AG04450 (cell line): Measurements from ENCODE around the gene CCL26. TPM values are rescaled to one million over a fixed set of nuclear protein-coding genes. Genes with fewer than 3 reads are reported as not detected.
A peak's percentile ranks its signal among the peaks of the same experiment; 100 is the strongest.
"Not testable (repeated sequence)": the region's sequence is repeated elsewhere in the genome, so short reads cannot be mapped to it uniquely, and the experiment has no call there.

Experiments used
- CTCF ChIA-PET: fragments of 300-600, 350-600 bp; formaldehyde crosslinking; extraction: SDS; loops from one replicate; lab custom pipeline; 2022; ENCODE audit warnings: antibody characterized with exemption, inconsistent platforms; lab: Charles Lee
- POLR2A ChIA-PET: fragments of 350-600 bp; formaldehyde crosslinking; extraction: SDS; loops from one replicate; lab custom pipeline; 2021; ENCODE audit warnings: antibody characterized with exemption, inconsistent platforms; lab: Yijun Ruan, JAX
- DNase-seq: peaks from one replicate; pipeline ENCODE4 v3.0.0-alpha.2; 2011; ENCODE audit warnings: low read depth, low spot score
- H3K27ac ChIP-seq: one replicate; pipeline ENCODE4 v1.5.1; 2012; ENCODE audit warnings: low read depth, low read length, control low read depth
- H3K27me3 ChIP-seq: one replicate; pipeline ENCODE4 v1.6.0; 2012; ENCODE audit warnings: low read length; ENCODE audit not compliant: control insufficient read depth, insufficient read depth
- H3K4me3 ChIP-seq: 2 replicates; pipeline ENCODE4 v1.5.1; 2011; ENCODE audit warnings: mild to moderate bottlenecking, low read depth, low read length, control low read depth
- H3K9me3 ChIP-seq: 2 replicates; pipeline ENCODE4 v1.5.1; 2012; ENCODE audit warnings: low read length; ENCODE audit not compliant: control insufficient read depth, insufficient read depth
- polyA plus RNA-seq: library from polyadenylated mRNA; depleted of rRNA; stranded (reverse); fragments of >200 nt; gene quantifications from 2 replicates; pipeline ENCODE4 v1.2.3, GENCODE V29; 2011
- TF ChIP-seq, protein P1 (sequence below): IDR thresholded peaks from 2 replicates; pipeline ENCODE4 v1.5.1; 2011; ENCODE audit warnings: low read depth, low read length, control low read depth, inconsistent platforms

Gene CCL26
- polyA plus RNA-seq, 1 experiment: not detected

DNA sequence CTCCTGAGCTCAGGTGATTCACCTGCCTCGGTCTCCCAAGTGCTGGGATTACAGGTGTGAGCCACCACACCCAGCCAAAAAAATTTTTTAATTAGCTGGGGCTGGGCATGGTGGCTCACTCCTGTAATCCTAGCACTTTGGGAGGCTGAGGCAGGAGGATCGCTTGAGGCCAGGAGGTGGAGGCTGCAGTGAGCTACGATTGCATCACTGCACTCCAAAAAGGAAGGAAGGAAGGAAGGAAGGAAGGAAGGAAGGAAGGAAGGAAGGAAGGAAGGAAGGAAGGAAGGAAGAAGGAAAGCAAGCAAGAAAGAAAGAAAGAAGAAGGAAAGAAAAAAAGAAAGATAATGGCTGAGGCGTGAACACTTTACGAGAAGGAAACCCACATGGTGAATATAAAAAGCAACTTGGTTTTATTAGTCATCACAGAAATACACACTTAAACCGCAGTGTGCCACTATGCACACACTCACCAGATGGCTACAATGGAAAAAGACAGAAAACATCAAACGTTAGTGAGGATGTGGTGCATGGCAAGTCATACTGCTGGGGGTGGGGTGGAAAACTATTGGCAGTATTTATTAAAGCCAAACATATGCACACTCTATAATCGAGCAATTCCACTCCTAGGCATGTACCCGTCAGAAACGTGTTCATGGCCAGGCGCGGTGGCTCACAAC, 4.4 kb upstream of the CCL26 start:
- no peak overlapping the region for H3K27ac ChIP-seq
- CTCF ChIA-PET: interaction anchor here (0.7 to 0.8 kb wide), 4 partner anchors 109 to 266 kb away, joined by 3 to 6 read pairs (median 3); no protein-coding TSS in a partner anchor
- peak; percentile 57 for DNase-seq

DNA sequence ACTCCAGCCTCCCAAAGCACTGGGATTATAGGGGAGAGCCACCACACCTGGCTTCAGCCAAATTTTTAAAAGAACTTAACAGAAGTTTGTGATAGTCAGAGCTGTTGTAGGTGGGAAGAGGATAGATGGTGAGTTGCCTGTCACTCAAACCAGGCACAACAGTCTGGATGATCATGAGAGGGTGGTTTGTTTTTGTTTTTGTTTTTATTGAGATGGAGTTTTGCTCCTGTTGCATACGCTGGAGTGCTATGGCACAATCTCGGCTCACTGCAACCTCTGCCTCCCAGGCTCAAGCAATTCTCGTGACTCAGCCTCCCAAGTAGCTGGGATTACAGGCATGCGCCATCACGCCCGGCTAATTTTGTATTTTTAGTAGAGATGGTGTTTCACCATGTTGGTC, 1.9 kb upstream of the CCL26 start:
- POLR2A ChIA-PET: not testable (repeated sequence)

More for the DNA sequence above, 4.4 kb upstream of the CCL26 start:
- Histone ChIP-seq H3K27me3 (peaks cover 9% of the 10 kb centered on the region), H3K4me3 (no peak overlapping the region), H3K9me3 (no peaks in the 10 kb centered on the region)
- TF ChIP-seq, protein P1, sequence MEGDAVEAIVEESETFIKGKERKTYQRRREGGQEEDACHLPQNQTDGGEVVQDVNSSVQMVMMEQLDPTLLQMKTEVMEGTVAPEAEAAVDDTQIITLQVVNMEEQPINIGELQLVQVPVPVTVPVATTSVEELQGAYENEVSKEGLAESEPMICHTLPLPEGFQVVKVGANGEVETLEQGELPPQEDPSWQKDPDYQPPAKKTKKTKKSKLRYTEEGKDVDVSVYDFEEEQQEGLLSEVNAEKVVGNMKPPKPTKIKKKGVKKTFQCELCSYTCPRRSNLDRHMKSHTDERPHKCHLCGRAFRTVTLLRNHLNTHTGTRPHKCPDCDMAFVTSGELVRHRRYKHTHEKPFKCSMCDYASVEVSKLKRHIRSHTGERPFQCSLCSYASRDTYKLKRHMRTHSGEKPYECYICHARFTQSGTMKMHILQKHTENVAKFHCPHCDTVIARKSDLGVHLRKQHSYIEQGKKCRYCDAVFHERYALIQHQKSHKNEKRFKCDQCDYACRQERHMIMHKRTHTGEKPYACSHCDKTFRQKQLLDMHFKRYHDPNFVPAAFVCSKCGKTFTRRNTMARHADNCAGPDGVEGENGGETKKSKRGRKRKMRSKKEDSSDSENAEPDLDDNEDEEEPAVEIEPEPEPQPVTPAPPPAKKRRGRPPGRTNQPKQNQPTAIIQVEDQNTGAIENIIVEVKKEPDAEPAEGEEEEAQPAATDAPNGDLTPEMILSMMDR: peak; percentile 32; the same call in 1 of the 2 replicates
- POLR2A ChIA-PET: no interaction called here

DNA sequence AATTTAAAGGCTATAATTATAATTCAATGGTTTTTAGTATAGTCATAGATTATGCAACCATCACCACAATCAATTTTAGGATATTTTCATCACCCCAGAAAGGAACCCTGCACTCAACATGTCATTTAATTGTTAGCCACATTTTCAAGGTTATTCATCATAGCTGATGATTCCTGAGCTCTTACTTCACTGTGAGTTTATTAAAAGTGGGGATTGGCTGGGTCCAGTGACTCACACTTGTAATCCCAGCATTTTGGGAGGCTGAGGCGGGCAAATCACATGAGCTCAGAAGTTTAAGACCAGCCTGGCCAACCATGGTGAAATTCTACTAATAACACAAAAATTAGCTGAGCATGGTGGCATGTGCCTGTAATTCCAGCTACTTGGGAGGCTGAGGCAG, 787 bp downstream of the CCL26 start:
- ChIA-PET CTCF (interaction anchor here (1.4 to 2.2 kb wide), 2 partner anchors 9 to 249 kb away, joined by 6 to 15 read pairs; no protein-coding TSS in a partner anchor), POLR2A (no interaction called here)
- no peak overlapping the region for H3K27ac ChIP-seq
- no peak overlapping the region for H3K4me3 ChIP-seq
- H3K27me3 ChIP-seq: no peaks in the 10 kb centered on the region
- TF ChIP-seq, protein P1: no peak
- DNase-seq: no peak
- H3K9me3 ChIP-seq: no peaks in the 10 kb centered on the region

More for the DNA sequence above, 1.9 kb upstream of the CCL26 start:
- not testable (repeated sequence) for DNase-seq, H3K9me3 ChIP-seq, H3K27ac ChIP-seq, H3K27me3 ChIP-seq, H3K4me3 ChIP-seq
- CTCF ChIA-PET: interaction anchor here (1.2 to 1.6 kb wide), 2 partner anchors 246 to 249 kb away, joined by 3 to 6 read pairs; no protein-coding TSS in a partner anchor

DNA sequence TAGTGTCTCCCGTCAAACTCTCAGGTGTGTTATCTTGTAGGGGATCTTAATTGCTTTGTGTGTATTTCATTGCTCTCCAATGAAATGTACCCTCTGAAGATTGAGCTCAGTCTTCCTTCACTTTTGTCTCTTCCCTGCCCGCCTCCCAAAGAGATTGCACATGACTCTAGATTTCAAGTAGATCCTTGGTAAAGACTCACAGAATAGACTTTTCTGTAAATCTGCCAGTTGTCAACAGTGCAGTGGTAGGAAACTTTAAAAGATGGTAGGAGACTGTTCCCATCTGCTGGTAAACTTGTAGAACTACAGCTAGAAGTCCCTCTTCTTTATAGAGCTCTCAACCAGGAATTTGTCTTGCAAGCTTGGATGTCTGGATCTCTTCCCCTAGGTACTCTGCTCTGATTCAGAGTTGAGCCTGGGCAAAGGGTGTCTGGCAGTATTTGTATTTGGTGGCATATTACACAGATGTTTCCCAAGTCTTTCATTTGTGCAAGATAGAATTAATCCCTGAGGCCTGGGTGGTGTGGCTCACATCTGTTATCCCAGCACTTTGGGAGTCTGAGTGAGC, 9.6 kb downstream of the CCL26 start:
- TF ChIP-seq, protein P1: peak; percentile 83
- no peaks in the 10 kb centered on the region for H3K9me3 ChIP-seq
- ChIA-PET POLR2A (interaction anchor here (0.6 kb wide), 1 partner anchor 30 kb away, joined by 4 read pairs; no protein-coding TSS in a partner anchor), CTCF (interaction anchor here (0.5 to 2.7 kb wide), 26 partner anchors 9 to 704 kb away, joined by 3 to 19 read pairs (median 3); partner anchors contain the start of gene CCL26)
- no peak overlapping the region for H3K27ac ChIP-seq
- no peak overlapping the region for H3K4me3 ChIP-seq
- no peaks in the 10 kb centered on the region for H3K27me3 ChIP-seq
- peak; percentile 61 for DNase-seq

DNA sequence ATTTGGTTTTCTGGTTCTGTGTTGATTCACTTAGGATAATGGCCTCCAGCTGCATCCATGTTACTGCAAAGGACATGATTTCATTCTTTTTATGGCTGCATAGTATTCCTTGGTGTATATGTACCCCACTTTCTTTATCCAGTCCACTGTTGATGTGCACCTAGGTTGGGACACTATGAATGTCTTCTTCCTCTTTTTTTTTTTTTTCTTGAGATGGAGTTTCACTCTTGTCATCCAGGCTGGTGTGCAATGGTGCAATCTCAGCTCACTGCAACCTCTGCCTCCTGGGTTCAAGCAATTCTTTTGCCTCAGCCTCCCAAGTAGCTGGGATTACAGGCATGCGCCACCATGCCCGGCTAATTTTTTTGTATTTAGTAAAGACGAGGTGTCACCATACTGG, 10.2 kb downstream of the CCL26 start:
- DNase-seq, POLR2A ChIA-PET: not testable (repeated sequence)
- CTCF ChIA-PET: interaction anchor here (0.5 to 2.7 kb wide), 20 partner anchors 10 to 703 kb away, joined by 3 to 19 read pairs (median 4); partner anchors contain the start of gene CCL26

More for the DNA sequence above, 10.2 kb downstream of the CCL26 start:
- not testable (repeated sequence) for H3K27ac ChIP-seq, H3K27me3 ChIP-seq, H3K4me3 ChIP-seq, H3K9me3 ChIP-seq
